DOHH2 (cell line): Measurements from ENCODE around the gene COL25A1.

ENCODE experiments used
- H3F3A ChIP-seq: fragments of 200-600 bp; sonication (generic), shearing (Covaris generic); 2 replicates; pipeline ENCODE4 v1.6.0; 2016; ENCODE audit warnings: antibody characterized with exemption, mild to moderate bottlenecking; ENCODE audit not compliant: control insufficient read depth, insufficient read depth
- H3K27ac ChIP-seq: fragments of 200-600 bp; sonication (generic); 2 replicates; pipeline ENCODE4 v1.5.1; 2014; ENCODE audit warnings: low read depth, mild to moderate bottlenecking, low read length, moderate library complexity
- H3K27me3 ChIP-seq: fragments of 200-600 bp; sonication (generic); 2 replicates; pipeline ENCODE4 v1.6.1; 2014; ENCODE audit warnings: mild to moderate bottlenecking, low read length, mixed read lengths; ENCODE audit not compliant: control insufficient read depth
- H3K36me3 ChIP-seq: fragments of 200-600 bp; sonication (generic); 2 replicates; pipeline ENCODE4 v1.6.1; 2014; ENCODE audit warnings: mild to moderate bottlenecking, low read length, moderate library complexity, mixed read lengths; ENCODE audit not compliant: control insufficient read depth
- H3K4me1 ChIP-seq: fragments of 200-600 bp; sonication (generic); 2 replicates; pipeline ENCODE4 v1.6.1; 2014; ENCODE audit warnings: mild to moderate bottlenecking, low read length, mixed read lengths; ENCODE audit not compliant: control insufficient read depth
- H3K4me2 ChIP-seq: fragments of 200-600 bp; sonication (generic); 2 replicates; pipeline ENCODE4 v1.6.0; 2014; ENCODE audit warnings: mild to moderate bottlenecking, low read length, moderate library complexity
- H3K4me3 ChIP-seq: fragments of 200-600 bp; sonication (generic); 2 replicates; pipeline ENCODE4 v1.5.1; 2014; ENCODE audit warnings: mild to moderate bottlenecking, low read length, mixed read lengths
- H3K79me2 ChIP-seq: fragments of 200-600 bp; sonication (generic); 2 replicates; pipeline ENCODE4 v1.6.1; 2014; ENCODE audit warnings: mild to moderate bottlenecking, low read length, mixed read lengths; ENCODE audit not compliant: control insufficient read depth
- H3K9me2 ChIP-seq: fragments of 200-600 bp; sonication (generic); replicated peaks from 2 replicates; pipeline ENCODE4 v1.6.1; 2014; ENCODE audit warnings: mild to moderate bottlenecking, low read length, mixed read lengths; ENCODE audit not compliant: control insufficient read depth
- H3K9me3 ChIP-seq: fragments of 200-600 bp; sonication (generic); 2 replicates; pipeline ENCODE4 v1.6.1; 2014; ENCODE audit warnings: antibody characterized with exemption, low read length, mixed read lengths; ENCODE audit not compliant: control insufficient read depth, insufficient read depth
- H4K20me1 ChIP-seq: fragments of 200-600 bp; sonication (generic); 2 replicates; pipeline ENCODE4 v1.6.0; 2014; ENCODE audit warnings: low read depth, mild to moderate bottlenecking, antibody characterized with exemption, low read length, moderate library complexity; ENCODE audit not compliant: control insufficient read depth, insufficient read depth
- CTCF ChIP-seq: fragments of 200-600 bp; sonication (generic); IDR thresholded peaks from one replicate; pipeline ENCODE4 v1.5.1; 2014; ENCODE audit warnings: antibody characterized with exemption, mild to moderate bottlenecking, low read depth, low read length; ENCODE audit not compliant: poor library complexity, severe bottlenecking
- EZH2phosphoT487 ChIP-seq: fragments of 200-600 bp; sonication (generic); IDR thresholded peaks from 2 replicates; pipeline ENCODE4 v1.6.1; 2017; ENCODE audit warnings: borderline replicate concordance, mild to moderate bottlenecking, antibody characterized with exemption, low read length, moderate library complexity, mixed read lengths

The COL25A1 gene

GRCh38 chr4:108933046-108933445, 369.4 kb downstream of the COL25A1 start:
- TF ChIP-seq EZH2phosphoT487, result no peak
- no peak for TF ChIP-seq CTCF
- no peaks in the 10 kb centered on the region for H3K9me3 ChIP-seq
- no peaks in the 10 kb centered on the region for H4K20me1 ChIP-seq
- no peaks in the 10 kb centered on the region for H3K9me2 ChIP-seq
- H3K27ac ChIP-seq, result no peak overlapping the region
- H3K4me1 ChIP-seq, result no peaks in the 10 kb centered on the region
- H3K4me3 ChIP-seq, result no peak overlapping the region
- peaks cover 5% of the 10 kb centered on the region; the same call in 1 of the 2 replicates for H3K27me3 ChIP-seq
- H3K4me2 ChIP-seq, result no peak overlapping the region
- no peaks in the 10 kb centered on the region for H3F3A ChIP-seq
- H3K79me2 ChIP-seq, result no peaks in the 10 kb centered on the region
- no peaks in the 10 kb centered on the region for H3K36me3 ChIP-seq

- Histone ChIP-seq H3K4me3 (no peak overlapping the region), H3K4me1 (no peaks in the 10 kb centered on the region), H3K9me3 (no peaks in the 10 kb centered on the region), H3K27me3 (peaks cover 5% of the 10 kb centered on the region; the same call in 1 of the 2 replicates), H4K20me1 (no peaks in the 10 kb centered on the region), H3K79me2 (no peaks in the 10 kb centered on the region), H3F3A (no peaks in the 10 kb centered on the region), H3K4me2 (no peak overlapping the region), H3K36me3 (no peaks in the 10 kb centered on the region), H3K27ac (no peak overlapping the region), H3K9me2 (no peaks in the 10 kb centered on the region)
- TF ChIP-seq CTCF (no peak), EZH2phosphoT487 (no peak)
These were observed 370.5 kb downstream of the COL25A1 start for GRCh38 chr4:108931926-108932325.

- H3K4me3 ChIP-seq, result no peak overlapping the region
- no peaks in the 10 kb centered on the region for H3K4me1 ChIP-seq
- H3K27ac ChIP-seq, result no peak overlapping the region
- H3K4me2 ChIP-seq, result no peak overlapping the region
- TF ChIP-seq CTCF (no peak), EZH2phosphoT487 (no peak)
- no peaks in the 10 kb centered on the region for H4K20me1 ChIP-seq
- H3K9me3 ChIP-seq, result no peaks in the 10 kb centered on the region
- no peaks in the 10 kb centered on the region for H3K79me2 ChIP-seq
- H3K27me3 ChIP-seq, result peaks cover 5% of the 10 kb centered on the region; the same call in 1 of the 2 replicates
- no peaks in the 10 kb centered on the region for H3K9me2 ChIP-seq
- H3F3A ChIP-seq, result no peaks in the 10 kb centered on the region
- no peaks in the 10 kb centered on the region for H3K36me3 ChIP-seq
These were observed 372.3 kb downstream of the COL25A1 start for GRCh38 chr4:108930186-108930585.
